A549 treated with Hydrocortisone at 1 μM for 4 hours (cell line): ENCODE data around the gene RBMY1J. TPM values are rescaled to one million over a fixed set of nuclear protein-coding genes. Genes with fewer than 3 reads are reported as not detected.

ENCODE experiments used
- total RNA-seq: library from RNA; stranded (reverse); fragments of 200-300 nt; extraction: Qiagen RNA extraction; gene quantifications from 5 replicates; pipeline ENCODE4 v1.2.3, GENCODE V29; 2022

RBMY1J gene
- total RNA-seq, result not detected in 5 replicates

DNA sequence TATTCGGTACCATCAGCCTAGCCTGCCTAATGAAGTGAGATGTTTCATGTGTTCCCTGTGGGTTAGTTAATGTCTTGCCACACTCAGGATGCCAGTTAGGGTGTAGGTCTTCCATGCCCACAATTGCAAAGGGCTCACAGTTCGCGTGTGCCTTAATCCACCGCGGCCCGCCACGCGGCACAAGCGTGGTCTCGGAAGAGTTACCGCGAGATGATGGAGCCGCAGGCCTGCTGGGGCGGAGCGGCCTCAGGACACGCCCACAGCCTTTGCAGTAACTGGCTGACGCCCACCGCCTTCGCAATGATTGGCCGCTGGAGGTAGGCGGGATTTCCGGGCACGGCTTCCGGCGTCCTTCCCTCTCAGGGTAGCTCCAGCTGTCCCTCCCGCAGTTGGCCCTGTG is at the start of gene RBMY1J:
RBMY1J (plus strand) TSS at position 301 of the 400 bp plus-strand sequence. CDS start 2,038 bp downstream, outside the sequence.

Other genes starting within 250 kb of the RBMY1J start
- not detected in 5 replicates for gene RBMY1F, start 220.5 kb upstream of the RBMY1J start, total RNA-seq